BJ (cell line): ENCODE results near the gene MND1. TPM values are rescaled to one million over a fixed set of nuclear protein-coding genes. Genes with fewer than 3 reads are reported as not detected.

Experiments
- CTCF ChIA-PET: fragments of 350-600 bp; formaldehyde crosslinking; extraction: SDS; loops from one replicate; lab custom pipeline; 2021; ENCODE audit warnings: antibody characterized with exemption, inconsistent platforms; lab: Yijun Ruan, JAX
- POLR2A ChIA-PET: fragments of 300-600 bp; sonication (Branson Sonifier 250); formaldehyde crosslinking; extraction: SDS; loops from one replicate; lab custom pipeline; 2021; ENCODE audit warnings: antibody characterized with exemption; lab: Charles Lee
- DNase-seq: peaks from one replicate; pipeline ENCODE4 v3.0.0-alpha.2; 2011; ENCODE audit warnings: low read depth
- H3K27me3 ChIP-seq: 2 replicates; pipeline ENCODE4 v1.6.0; 2011; ENCODE audit warnings: low read length; ENCODE audit not compliant: control insufficient read depth, insufficient read depth
- H3K36me3 ChIP-seq: 2 replicates; pipeline ENCODE4 v1.5.1; 2011; ENCODE audit warnings: low read length; ENCODE audit not compliant: control insufficient read depth, insufficient read depth
- H3K4me3 ChIP-seq: 2 replicates; pipeline ENCODE4 v1.5.1; 2011; ENCODE audit warnings: low read depth, mild to moderate bottlenecking, control low read depth, low read length
- CTCF ChIP-seq: IDR thresholded peaks from 2 replicates; pipeline ENCODE4 v1.5.1; 2011; ENCODE audit warnings: low read depth, mild to moderate bottlenecking, control low read depth, inconsistent platforms, low read length, moderate library complexity; ENCODE audit not compliant: insufficient read depth
- polyA plus RNA-seq: library from polyadenylated mRNA; depleted of rRNA; stranded (reverse); fragments of >200 nt; gene quantifications from 2 replicates; pipeline ENCODE4 v1.2.3, GENCODE V29; 2011

The MND1 gene
- polyA plus RNA-seq, 1 experiment, result 0.44 TPM

GRCh38 chr4:153438916-153439756, 94.6 kb downstream of the MND1 start:
- no peak for DNase-seq
- no peak for TF ChIP-seq CTCF
- ChIA-PET POLR2A (no interaction called here), CTCF (no interaction called here)
- H3K36me3 ChIP-seq, result no peaks in the 10 kb centered on the region
- no peaks in the 10 kb centered on the region for H3K27me3 ChIP-seq
- H3K4me3 ChIP-seq, result no peak overlapping the region

DNA sequence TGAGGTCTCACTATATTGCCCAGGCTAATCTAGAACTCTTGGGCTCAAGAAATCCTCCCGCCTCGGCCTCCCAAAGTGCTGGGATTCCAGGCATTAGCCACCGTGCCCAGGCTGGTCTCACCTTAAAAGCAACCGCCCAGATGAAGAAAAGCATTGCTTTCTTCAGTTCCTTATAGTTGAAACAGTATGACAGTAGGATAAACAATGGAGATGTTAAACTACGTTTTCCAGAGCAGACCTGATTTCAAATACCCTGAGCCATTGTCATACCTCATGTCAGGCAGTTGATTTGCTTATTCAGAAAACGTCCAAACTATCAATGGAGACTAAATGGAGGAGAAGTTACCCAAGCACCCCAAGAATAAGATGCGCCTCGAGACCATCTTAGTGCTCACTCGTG, 95.3 kb downstream of the MND1 start:
- CTCF ChIA-PET, result no interaction called here
- Histone ChIP-seq H3K36me3 (no peaks in the 10 kb centered on the region), H3K4me3 (no peak overlapping the region), H3K27me3 (no peaks in the 10 kb centered on the region)
- no peak for DNase-seq
- TF ChIP-seq CTCF, result no peak
- POLR2A ChIA-PET, result no interaction called here

- POLR2A ChIA-PET, result no interaction called here
These were observed 96.0 kb downstream of the MND1 start for GRCh38 chr4:153440475-153440874.

DNA sequence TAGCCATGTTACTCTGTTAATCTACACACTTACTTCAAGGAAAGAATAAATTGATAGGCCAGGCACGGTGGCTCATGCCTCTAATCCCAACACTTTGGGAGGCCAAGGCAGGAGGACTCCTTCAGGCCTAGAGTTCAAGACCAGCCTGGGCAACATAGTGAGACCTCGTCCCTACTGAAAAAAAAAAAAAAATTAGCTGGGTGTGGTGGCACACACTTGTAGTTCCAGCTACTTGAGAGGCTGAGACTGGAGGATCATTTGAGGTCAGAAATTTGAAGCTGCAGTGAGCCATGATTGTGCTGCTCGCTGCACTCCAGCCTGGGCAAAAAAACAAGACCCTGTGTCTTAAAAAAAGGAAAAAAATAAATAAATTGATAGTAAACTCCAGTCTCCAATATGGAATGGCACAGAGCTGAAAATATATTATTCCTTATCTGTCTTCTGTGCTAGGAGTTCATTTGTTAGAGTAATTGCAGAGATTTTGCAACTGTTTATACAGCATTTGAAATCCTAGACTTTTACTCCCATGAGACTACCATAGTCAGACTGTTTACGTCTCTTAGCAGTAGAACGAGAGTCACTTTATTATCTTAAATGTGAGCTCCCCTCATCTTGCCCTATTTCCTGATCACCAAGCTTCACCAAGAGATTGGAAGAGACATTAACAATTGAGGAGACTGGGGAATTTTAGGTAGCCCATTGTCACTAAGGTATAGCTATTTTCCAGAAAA, 102.9 kb downstream of the MND1 start:
- POLR2A ChIA-PET, result interaction anchor here (0.6 kb wide), 1 partner anchor 173 kb away, joined by 4 read pairs; no protein-coding TSS in a partner anchor
- no peak overlapping the region for H3K4me3 ChIP-seq
- CTCF ChIA-PET, result interaction anchor here (1.0 kb wide), 2 partner anchors 18 to 35 kb away, joined by 3 read pairs; no protein-coding TSS in a partner anchor

More at GRCh38 chr4:153440475-153440874, 96.0 kb downstream of the MND1 start:
- Histone ChIP-seq H3K4me3 (no peak overlapping the region), H3K36me3 (no peaks in the 10 kb centered on the region), H3K27me3 (no peaks in the 10 kb centered on the region)
- CTCF ChIA-PET, result no interaction called here
- no peak for DNase-seq
- TF ChIP-seq CTCF, result no peak

More for the DNA sequence above, 102.9 kb downstream of the MND1 start:
- no peaks in the 10 kb centered on the region for H3K27me3 ChIP-seq
- DNase-seq, result no peak
- TF ChIP-seq CTCF, result no peak
- H3K36me3 ChIP-seq, result no peaks in the 10 kb centered on the region
